NCI-H774 (cell line): ENCODE measurements around the gene PKD2L1.
"Not testable (repeated sequence)": the region's sequence is repeated elsewhere in the genome, so short reads cannot be mapped to it uniquely, and the experiment has no call there.

Source experiments
- DNase-seq: peaks from one replicate; lab custom pipeline; 2025; lab: John Stamatoyannopoulos, UW

The PKD2L1 gene

DNA sequence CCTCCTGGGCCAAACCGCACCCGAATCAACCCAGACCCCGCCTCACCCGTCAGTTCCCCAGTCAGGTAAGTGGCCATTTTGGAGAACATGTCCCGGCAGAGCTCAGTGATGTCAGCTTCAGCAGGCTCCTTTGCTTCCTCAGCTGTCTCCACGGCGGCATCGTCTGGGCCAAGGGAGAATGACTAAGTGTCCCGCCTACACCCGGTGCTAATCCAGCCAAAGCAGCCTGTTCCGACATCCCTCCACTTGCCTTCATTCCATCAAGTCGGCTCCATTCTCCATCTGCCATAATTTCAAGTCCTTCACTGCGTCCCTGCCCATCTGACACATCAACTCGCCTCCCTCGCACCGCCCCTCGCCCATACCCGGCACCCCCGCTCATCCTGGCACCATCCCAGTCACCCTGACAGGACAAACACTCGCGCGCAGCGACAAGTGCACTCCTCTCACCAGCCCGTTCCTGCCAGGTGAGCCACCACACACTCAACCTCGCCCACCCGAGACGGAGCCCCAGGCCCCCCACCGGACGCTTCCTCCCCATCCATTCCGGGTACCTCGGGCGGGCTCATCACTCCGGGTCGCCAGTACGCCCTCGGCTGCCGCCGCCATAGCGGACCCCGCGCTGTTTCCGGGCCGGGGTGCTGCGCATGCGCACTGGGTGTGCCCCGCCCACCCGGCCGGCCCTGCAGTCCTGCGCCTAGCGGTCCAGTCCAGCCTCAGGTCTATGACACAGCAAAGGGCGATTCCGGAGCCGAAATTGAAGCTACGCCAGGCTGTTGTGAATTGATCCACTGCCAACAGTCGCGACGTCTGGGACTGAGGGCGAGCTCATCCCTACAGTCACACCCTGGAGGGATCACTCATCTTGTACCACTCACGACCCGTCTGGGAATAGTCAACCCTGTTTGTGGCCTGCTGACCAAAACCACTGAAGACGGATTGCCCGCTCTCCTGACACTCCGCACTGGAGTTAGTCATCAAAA lies 43.7 kb downstream of the PKD2L1 start, which contains the start of gene BLOC1S2:
TSS of gene BLOC1S2 (minus strand) at position 630 of the 983 bp plus-strand sequence. CDS start at position 609, 21 bp downstream.
- peak; percentile 35 for DNase-seq

DNA sequence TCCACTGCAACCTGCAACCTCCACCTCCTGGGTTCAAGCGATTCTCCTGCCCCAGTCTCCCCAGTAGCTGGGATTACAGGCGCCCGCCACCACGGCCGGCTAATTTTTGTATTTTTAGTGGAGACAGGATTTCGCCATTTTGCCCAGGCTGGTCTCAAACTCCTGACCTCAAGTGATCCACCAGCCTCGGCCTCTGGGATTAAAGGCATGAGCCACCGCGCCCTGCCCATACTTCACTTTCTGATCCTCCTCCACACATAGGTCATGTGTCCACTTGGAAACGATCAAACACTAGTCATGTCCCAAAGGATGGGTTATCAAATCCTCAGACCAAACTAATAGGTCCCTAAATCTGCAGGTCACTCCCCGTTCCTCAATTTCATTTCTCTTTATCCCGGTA lies 44.7 kb downstream of the PKD2L1 start:
- not testable (repeated sequence) for DNase-seq

DNA sequence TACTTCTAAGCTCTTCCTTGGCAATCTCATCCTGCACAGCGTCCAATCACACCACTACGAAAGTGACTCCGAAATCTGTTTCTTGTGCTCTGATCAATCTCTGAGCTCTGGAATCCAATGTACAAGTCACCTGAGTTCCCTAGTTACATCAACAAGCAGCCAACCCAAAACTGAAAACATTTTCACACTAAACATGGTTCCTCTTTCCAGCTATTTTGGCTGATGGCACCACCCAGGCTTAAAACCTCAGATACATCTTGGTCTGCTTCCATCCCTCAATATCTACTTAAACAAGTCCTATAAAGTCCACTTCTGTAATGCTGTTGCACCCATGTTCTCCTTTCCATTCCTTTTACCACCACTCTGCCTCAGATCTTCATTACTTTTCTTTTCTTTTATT lies 47.1 kb downstream of the PKD2L1 start:
- DNase-seq: no peak

DNA sequence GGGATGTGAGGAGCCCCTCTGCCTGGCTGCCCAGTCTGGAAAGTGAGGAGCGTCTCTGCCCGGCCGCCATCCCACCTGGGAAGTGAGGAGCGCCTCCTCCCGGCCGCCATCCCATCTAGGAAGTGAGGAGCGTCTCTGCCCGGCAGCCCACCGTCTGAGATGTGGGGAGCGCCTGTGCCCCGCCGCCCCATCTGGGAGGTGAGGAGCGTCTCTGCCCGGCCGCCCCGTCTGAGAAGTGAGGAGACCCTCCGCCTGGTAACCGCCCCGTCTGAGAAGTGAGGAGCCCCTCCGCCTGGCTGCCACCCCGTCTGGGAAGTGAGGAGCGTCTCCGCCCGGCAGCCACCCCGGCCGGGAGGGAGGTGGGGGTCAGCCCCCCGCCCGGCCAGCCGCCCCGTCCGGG lies 53.1 kb downstream of the PKD2L1 start:
- not testable (repeated sequence) for DNase-seq

DNA sequence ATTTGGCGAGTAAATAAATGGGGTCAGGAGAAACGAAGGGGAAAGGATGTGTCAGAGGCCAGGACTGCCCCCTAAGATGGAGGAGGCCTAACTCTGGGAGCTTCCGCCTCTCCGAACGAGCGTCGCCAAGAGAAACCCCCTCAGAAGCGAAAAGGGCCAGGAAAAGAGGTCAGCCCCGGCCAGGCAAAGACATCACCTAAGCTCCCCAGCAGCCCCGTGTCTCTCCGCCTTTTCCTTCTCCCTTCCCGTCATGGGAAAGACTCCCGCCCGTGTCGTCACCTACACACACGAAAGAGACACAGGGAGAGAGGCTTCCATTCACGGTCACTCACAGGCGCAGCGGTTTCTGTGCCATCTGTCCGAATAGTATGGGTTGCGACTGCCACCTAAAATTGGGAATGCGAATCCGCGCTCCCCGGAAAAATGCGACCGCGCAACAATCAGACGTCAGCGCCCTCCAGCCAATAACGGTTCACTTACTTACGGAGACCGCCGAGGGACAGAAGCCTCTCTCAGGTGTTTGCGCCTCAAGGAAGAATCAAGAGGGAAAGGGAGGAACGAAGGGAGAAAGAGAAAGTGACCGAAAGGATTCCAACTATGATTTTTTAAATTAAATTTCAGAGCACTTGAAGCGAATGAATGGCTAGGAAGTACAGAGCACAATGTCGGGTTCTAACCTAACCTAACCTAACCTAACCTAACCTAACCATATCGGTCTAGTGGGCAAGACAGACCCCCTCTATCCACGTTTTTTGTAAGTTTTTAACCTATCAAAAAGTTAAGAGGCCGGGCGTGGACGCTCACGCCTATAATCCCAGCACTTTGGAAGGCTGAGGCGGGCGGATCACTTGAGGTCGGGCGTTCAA lies 62.6 kb downstream of the PKD2L1 start, which contains the start of gene CWF19L1:
TSS of gene CWF19L1 (minus strand) at position 400 of the 866 bp plus-strand sequence. CDS start at position 355, 45 bp downstream.
- DNase-seq: peak; percentile 52

DNA sequence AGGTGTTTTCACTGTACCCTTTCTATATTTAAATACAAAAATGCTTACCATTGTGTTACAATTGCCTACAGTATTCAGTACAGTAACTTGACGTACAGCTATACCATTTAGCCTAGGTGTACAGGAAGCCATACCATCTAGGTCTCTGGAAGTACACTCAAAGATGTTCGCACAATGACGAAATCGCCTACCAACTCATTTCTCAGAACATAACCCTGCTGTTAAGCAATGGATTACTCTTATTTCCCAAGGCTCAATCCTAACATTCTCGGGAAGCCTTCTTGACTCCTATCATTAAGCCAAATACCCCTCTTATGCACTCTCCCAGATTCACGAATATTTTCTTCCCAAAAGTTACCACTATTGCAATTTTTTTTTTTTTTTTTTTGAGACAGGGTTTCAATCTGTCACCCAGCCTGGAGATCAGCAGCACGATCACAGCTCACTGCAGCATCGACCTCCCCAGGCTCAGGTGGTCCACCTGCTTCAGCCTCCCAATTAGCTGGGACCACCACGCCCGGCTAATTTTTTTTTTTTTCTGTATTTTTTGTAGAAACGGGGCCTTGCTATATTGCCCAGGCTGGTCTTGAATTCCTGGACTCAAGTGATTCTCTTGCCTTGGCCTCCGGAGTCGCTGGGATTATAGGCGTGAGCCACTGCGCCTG lies 64.1 kb downstream of the PKD2L1 start:
- DNase-seq: no peak

DNA sequence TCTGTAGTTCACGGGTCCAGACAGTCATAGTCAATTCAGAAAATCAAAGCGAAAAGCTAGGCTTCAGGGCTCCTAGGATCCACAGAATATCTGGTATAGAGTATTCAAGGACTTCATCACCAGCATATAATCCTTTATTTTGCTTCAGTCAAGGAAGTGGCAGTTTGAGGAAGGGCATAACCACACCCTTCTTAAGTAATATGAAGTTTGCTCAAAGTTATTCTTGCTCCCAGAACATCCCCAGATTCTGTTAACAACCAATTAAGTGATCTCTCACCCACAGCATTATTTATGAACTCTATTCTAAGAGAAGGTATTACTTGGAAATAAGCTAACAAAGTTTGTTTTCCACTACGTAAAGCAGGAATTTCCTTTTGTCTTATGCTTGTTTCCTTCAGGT lies 75.8 kb downstream of the PKD2L1 start:
- no peak for DNase-seq

DNA sequence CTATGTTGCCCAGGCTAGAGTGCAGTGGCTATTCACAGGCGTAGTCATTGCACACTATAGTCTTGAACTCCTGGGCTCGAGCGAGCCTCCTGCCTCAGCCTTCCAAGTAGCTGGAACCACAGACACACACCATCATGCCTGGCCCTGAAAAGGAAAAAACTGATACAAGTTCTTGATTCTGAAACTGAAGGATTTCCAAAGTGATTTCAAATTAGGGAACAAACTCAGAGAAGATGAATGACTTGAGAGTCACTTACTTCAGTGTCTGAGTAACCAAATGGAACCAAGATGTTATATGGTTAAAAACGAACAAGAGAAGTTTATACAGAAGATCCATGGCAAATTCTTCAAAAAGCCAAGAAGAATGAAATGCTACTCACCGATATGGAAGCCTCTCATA lies 77.0 kb downstream of the PKD2L1 start:
- no peak for DNase-seq

DNA sequence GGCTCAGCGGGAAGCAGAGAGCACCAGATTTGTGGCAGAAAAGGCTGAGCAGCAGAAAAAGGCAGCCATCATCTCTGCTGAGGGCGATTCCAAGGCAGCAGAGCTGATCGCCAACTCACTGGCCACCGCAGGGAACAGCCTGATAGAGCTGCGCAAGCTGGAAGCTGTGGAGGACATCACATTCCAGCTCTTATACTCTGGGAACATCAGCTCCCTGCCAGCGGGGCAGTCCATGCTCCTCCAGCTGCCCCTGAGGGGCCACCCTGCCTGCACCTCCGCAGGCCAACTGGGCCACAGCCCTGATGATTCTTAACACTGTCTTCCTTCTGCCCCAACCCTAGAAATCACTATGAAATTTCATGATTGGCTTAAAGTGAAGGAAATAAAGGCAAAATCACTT lies 81.2 kb downstream of the PKD2L1 start:
- no peak for DNase-seq

DNA sequence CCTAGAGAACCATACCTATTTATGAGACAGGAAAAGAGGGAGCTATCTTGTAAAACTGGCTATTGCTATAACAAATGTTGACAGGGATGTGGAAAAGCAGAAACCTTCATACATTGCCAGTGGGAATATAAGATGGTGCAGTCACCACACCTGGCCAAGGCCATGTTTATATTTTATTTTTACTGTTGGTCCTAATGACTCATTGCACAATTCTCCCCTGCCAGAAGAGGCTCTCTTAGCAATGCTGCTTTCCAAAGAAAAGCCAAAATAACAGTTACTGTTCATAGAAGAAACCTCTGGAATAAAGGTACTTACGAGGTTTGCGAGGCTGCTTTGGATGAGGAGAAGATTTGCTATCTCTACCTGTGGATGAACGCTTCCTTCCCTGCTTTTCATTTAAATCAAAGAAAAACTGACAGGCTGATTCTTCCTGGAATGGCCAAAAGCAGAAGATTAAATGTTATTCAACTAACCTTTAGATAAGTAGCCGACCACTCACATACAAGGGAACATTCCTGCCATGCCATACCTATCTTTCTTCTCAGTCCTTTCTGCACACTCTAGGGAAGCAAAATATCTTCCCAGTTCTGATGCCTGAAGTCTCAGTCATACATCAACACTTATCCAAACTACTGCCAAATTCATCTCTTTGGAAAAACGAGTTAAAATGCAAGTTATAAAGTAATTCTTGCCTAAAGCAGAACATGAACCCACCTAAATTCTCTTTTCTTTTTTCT lies 84.4 kb downstream of the PKD2L1 start:
- no peak for DNase-seq

DNA sequence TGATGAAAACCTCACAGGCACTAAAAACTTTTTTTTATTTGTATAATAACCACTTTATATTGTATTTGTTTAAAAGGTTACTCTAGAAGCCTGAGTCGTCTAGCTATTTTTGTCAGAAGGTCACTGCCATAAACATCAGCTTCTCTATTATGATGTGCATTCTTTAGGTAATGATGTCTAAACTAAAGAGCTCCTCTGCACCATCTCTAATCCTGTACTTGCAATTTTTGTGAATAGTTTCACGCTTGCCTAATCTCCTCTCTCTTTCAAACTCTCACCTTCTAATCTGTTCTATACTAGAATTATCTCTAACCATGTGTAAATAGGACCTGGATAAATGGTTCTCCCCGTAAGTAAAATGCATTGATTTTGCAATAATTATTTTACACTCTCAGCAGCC lies 90.2 kb downstream of the PKD2L1 start:
- no peak for DNase-seq

DNA sequence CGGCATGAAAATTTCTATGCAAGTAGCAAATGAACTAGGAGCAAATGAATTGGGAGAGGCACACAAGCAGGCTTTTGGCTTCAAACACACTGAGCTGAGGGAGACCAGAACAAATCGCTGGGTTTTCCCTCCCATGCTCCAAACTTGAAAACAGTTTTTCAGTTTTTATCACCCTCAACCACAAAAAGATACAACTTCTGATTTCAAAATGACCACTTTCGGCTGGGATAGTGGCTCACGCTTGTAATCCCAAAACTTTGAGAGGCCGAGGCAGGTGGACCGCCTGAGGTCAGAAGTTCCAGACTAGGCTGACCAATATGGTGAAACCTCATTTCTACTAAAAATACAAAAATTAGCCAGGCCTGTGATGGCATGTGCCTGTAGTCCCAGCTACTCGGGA lies 91.6 kb downstream of the PKD2L1 start:
- no peak for DNase-seq
